Daoy (cell line): ENCODE results near the gene C10orf62. TPM values are rescaled to one million over a fixed set of nuclear protein-coding genes. Genes with fewer than 3 reads are reported as not detected.

Source experiments
- DNase-seq: peaks from one replicate; pipeline ENCODE4 v3.0.0-alpha.2; 2015; ENCODE audit warnings: low read depth
- total RNA-seq: library from RNA; depleted of rRNA; stranded (reverse); fragments of >200 nt; shearing (Covaris generic); gene quantifications from 2 replicates; pipeline ENCODE4 v1.2.3, GENCODE V29; 2014

The C10orf62 gene
- total RNA-seq, 1 experiment from 2014 or later, result not detected

- no peak for DNase-seq
Measured at GRCh38 chr10:97584798-97585438, 4.6 kb upstream of the C10orf62 start.

GRCh38 chr10:97585439-97585811 lies 4.1 kb upstream of the C10orf62 start:
- no peak for DNase-seq

- no peak for DNase-seq
Measured at GRCh38 chr10:97587183-97587582, 2.3 kb upstream of the C10orf62 start.

GRCh38 chr10:97590082-97590747 lies 694 bp downstream of the C10orf62 start:
- DNase-seq, result no peak

GRCh38 chr10:97590748-97591495 lies 1.4 kb downstream of the C10orf62 start:
- no peak for DNase-seq

- no peak for DNase-seq
Measured at GRCh38 chr10:97593421-97593820, 3.9 kb downstream of the C10orf62 start.

GRCh38 chr10:97596101-97597082 lies 6.9 kb downstream of the C10orf62 start:
- peak; percentile 74 for DNase-seq

- DNase-seq, result no peak
Measured at GRCh38 chr10:97597778-97598177, 8.3 kb downstream of the C10orf62 start.

GRCh38 chr10:97598407-97599271 lies 9.1 kb downstream of the C10orf62 start:
- no peak for DNase-seq

- DNase-seq, result no peak
Measured at GRCh38 chr10:97599272-97599619, 9.7 kb downstream of the C10orf62 start.

GRCh38 chr10:97600616-97601015 lies 11.1 kb downstream of the C10orf62 start:
- DNase-seq, result no peak

GRCh38 chr10:97601268-97602215 lies 12.0 kb downstream of the C10orf62 start:
- no peak for DNase-seq

- no peak for DNase-seq
Measured at GRCh38 chr10:97607095-97607636, 17.6 kb downstream of the C10orf62 start.

GRCh38 chr10:97608991-97609561 lies 19.6 kb downstream of the C10orf62 start:
- no peak for DNase-seq

- no peak for DNase-seq
Measured at GRCh38 chr10:97611473-97611872, 22.0 kb downstream of the C10orf62 start.

GRCh38 chr10:97612386-97612785 lies 22.9 kb downstream of the C10orf62 start:
- peak; percentile 14 for DNase-seq

GRCh38 chr10:97618285-97618684 lies 28.8 kb downstream of the C10orf62 start:
- DNase-seq, result no peak

- DNase-seq, result no peak
Measured at GRCh38 chr10:97618733-97619132, 29.2 kb downstream of the C10orf62 start.

GRCh38 chr10:97623277-97623676 lies 33.8 kb downstream of the C10orf62 start:
- no peak for DNase-seq
